ENCODE measurements around the gene TMEM191C.

DNA sequence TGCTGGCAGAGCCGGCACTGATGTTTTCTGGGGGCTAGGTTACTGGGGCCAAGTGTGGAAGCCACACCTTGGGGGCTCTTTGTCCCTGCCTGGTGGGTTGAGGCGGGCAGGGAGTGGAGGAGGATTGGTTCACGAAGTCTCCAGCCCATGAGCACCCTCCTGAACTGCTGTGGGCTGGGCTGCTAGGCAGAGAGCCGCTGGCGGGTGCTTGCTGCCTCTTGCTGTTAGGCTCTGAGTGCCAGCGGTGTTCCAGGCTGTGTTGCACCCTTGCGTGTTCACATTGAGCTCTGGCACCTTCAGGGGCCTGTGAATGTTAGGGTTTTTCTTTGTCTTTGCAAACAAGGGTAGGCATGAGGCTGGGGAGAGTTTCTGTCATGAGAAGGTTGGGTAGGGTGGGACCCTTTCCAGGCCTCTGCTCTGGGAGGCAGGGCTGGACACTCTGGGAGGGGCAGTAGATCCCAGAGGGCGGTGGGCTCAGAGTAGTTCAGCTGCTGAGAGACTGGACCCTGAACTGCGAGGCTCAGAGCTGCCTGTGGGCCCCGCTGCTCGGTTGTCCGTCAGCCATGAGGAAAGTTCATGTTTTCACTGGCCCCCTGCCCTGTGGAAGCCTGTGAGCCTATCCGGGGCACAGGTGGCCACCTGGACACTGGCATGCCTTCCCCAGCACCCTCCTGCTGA lies 24.0 kb upstream of the TMEM191C start:
- TF ChIP-seq CTCF (conservative IDR thresholded peaks at IDR 0.05; ENCODE audit: low read depth, low read length) (no peak), EZH2 (IDR thresholded peaks at IDR 0.05; ENCODE audit: borderline replicate concordance, low read depth, low read length, poor library complexity, severe bottlenecking) (no peak)

Measured in A673 (cell line).